Glomerular visceral epithelial cell (primary cell): Measurements from ENCODE around the gene PLAC8L1.
A peak's percentile ranks its signal among the peaks of the same experiment; 100 is the strongest.

Experiments
- DNase-seq: peaks from one replicate; pipeline ENCODE4 v3.0.0-alpha.2; 2016; ENCODE audit errors: extremely low spot score

Gene PLAC8L1

GRCh38 chr5:146042628-146043279 is 62.6 kb downstream of the PLAC8L1 start:
- peak; percentile 88 for DNase-seq

- peak; percentile 22 for DNase-seq
Observed at GRCh38 chr5:146041180-146041789, 64.1 kb downstream of the PLAC8L1 start.

GRCh38 chr5:146040527-146040926 is 64.8 kb downstream of the PLAC8L1 start:
- DNase-seq, result no peak

GRCh38 chr5:146039420-146039819 is 66.0 kb downstream of the PLAC8L1 start:
- DNase-seq, result no peak

GRCh38 chr5:146034605-146035004 is 70.8 kb downstream of the PLAC8L1 start:
- no peak for DNase-seq
